ENCODE data around the gene IZUMO4. TPM values are rescaled to one million over a fixed set of nuclear protein-coding genes. Genes with fewer than 3 reads are reported as not detected.
"Not testable (repeated sequence)": the region's sequence is repeated elsewhere in the genome, so short reads cannot be mapped to it uniquely, and the experiment has no call there.

IZUMO4 gene
- total and polyA plus RNA-seq, 4 donors, result 7.2 to 20.3 (median 16.1) TPM

DNA sequence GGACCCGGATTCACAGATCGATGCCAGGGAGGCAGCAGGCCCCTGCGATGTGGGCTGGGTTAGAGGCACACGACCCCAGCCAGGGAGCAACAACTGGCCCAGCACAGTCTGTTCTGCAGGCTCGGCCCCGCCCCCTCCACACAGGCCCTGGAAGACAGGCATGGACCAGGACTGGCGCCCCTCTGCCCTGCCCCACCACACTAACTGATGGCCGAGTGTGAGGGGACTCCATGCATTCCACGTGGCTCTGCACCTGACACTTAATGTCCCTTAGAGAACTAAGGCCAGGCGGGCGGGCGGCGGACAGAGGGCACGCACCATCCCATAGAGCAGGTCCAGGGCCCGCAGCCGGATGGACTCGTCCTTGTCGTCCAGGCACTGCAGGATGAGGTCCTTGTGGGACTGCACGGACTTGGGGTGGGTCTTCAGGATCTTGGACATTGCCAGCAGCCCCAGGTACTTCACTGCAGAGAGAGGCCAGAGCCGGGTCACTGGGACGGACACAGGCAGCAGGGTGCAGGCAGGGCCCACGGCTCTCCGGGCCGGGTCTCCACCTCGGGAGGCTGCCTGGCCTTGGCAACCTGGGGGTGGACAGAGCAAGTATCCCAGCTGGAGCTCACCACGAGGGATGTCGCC is 24.8 kb downstream of the IZUMO4 start:
- no peaks in the 10 kb centered on the region for H3K4me1 ChIP-seq (ENCODE audit: control insufficient read depth, insufficient read depth, low read length)
- no peaks in the 10 kb centered on the region for H3K27me3 ChIP-seq (ENCODE audit: control insufficient read depth, insufficient read depth, low read length)
- H3K36me3 ChIP-seq (ENCODE audit: control insufficient read depth, insufficient read depth, low read length), result peaks cover 92% of the 10 kb centered on the region
- 95% methylated on average over 27 of the region's 27 CpGs for WGBS (ENCODE audit: insufficient coverage)
- H3K27ac ChIP-seq (ENCODE audit: low read depth, low read length), result no peak overlapping the region
- DNase-seq (ENCODE audit: low read depth in 4 of 6, low spot score in 6 of 6), result no peak
- no peaks in the 10 kb centered on the region for H3K9me3 ChIP-seq (ENCODE audit: control insufficient read depth, insufficient read depth, low read length)
- H3K4me3 ChIP-seq (ENCODE audit: low read depth, low read length), result no peak overlapping the region

DNA sequence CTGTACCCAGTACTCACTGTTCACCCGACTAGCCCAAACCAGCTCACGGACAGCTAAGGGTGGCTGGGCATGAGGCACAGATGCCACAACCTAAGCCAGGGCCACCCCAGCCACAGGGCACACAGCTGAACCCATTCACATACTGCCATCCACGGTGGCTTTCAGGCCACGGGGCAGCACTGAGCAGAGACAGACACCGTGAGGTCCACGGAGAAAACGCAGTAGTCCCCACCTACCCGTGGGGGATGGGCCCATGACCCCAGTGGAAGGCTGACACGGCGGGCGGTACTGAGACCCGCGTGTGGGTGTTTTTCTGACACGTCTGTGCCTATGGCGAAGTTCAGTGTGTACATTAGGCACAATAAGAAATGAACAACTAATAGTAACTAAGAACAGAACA is 25.5 kb downstream of the IZUMO4 start:
- peaks cover 92% of the 10 kb centered on the region for H3K36me3 ChIP-seq (ENCODE audit: control insufficient read depth, insufficient read depth, low read length)

DNA sequence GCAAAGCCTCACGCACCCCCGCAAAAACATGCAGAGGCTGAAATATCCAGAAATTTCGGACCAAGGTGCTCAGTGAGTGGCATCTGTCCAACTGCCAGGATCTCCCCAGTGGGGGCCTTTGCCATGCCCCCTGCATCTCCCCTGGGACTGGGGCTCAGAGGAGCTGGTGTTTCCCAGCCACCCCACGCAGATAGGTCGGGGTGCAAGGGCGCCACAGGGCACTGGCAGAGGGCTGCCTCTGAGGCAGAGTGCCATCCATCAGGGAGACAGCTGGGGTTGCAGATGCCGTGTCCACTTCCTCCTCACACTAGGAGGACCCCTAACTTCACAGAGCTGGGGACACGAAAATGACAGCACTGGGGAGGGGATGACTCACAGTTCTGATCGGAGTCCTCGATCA is 26.3 kb downstream of the IZUMO4 start:
- Histone ChIP-seq H3K27ac (ENCODE audit: low read depth, low read length) (no peak overlapping the region), H3K4me3 (ENCODE audit: low read depth, low read length) (no peak overlapping the region), H3K4me1 (ENCODE audit: control insufficient read depth, insufficient read depth, low read length) (no peaks in the 10 kb centered on the region), H3K9me3 (ENCODE audit: control insufficient read depth, insufficient read depth, low read length) (no peaks in the 10 kb centered on the region), H3K27me3 (ENCODE audit: control insufficient read depth, insufficient read depth, low read length) (no peaks in the 10 kb centered on the region), H3K36me3 (ENCODE audit: control insufficient read depth, insufficient read depth, low read length) (peaks cover 92% of the 10 kb centered on the region)
- 95% methylated on average over 10 of the region's 10 CpGs for WGBS (ENCODE audit: insufficient coverage)
- DNase-seq (ENCODE audit: low read depth in 4 of 6, low spot score in 6 of 6), result no peak

More for the DNA sequence above, 25.5 kb downstream of the IZUMO4 start:
- Histone ChIP-seq H3K4me1 (ENCODE audit: control insufficient read depth, insufficient read depth, low read length) (no peaks in the 10 kb centered on the region), H3K4me3 (ENCODE audit: low read depth, low read length) (no peak overlapping the region), H3K27me3 (ENCODE audit: control insufficient read depth, insufficient read depth, low read length) (no peaks in the 10 kb centered on the region), H3K27ac (ENCODE audit: low read depth, low read length) (no peak overlapping the region), H3K9me3 (ENCODE audit: control insufficient read depth, insufficient read depth, low read length) (no peaks in the 10 kb centered on the region)
- 93% methylated on average over 8 of the region's 15 CpGs for WGBS (ENCODE audit: insufficient coverage)
- DNase-seq (ENCODE audit: low read depth in 4 of 6, low spot score in 6 of 6), result no peak

DNA sequence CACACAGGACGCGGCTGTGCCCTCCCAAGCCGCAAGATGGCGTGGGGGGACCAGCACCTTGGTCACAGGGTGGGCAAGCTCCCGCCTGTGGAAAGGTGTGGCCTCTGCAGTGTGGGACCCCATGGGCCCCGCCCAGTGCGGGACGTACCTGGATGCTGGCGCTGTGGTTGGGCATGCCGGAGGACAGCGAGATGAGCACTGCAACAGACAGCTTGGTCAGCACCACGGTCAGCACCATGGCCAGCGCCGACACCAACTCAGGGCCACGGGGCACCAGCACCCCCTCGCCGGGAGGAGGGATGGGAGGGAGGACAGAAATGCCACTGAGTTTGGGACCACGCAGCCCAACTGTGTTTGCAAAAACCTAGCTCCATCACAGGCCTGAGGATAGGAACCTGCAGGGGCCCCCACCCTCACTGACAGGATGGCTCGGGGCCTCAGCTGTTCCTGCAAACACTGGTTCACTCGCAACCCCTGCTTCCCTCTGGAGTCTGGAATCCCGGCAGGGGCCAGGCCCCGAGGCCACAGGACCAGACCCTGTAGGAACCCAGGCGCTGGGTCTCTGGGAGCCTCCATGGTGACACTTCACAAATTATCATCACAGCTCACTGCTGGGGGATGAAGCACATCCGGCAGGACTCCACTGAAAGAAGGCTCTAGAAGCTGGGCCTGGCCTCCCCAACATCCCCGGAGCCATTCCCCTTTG is 27.1 kb downstream of the IZUMO4 start:
- no peak overlapping the region for H3K4me3 ChIP-seq (ENCODE audit: low read depth, low read length)
- H3K27me3 ChIP-seq (ENCODE audit: control insufficient read depth, insufficient read depth, low read length), result no peaks in the 10 kb centered on the region
- WGBS (ENCODE audit: insufficient coverage), result 86% methylated on average over 24 of the region's 25 CpGs
- no peak for DNase-seq (ENCODE audit: low read depth in 4 of 6, low spot score in 6 of 6)
- peaks cover 86% of the 10 kb centered on the region for H3K36me3 ChIP-seq (ENCODE audit: control insufficient read depth, insufficient read depth, low read length)
- H3K9me3 ChIP-seq (ENCODE audit: control insufficient read depth, insufficient read depth, low read length), result no peaks in the 10 kb centered on the region
- H3K4me1 ChIP-seq (ENCODE audit: control insufficient read depth, insufficient read depth, low read length), result no peaks in the 10 kb centered on the region
- no peak overlapping the region for H3K27ac ChIP-seq (ENCODE audit: low read depth, low read length)

DNA sequence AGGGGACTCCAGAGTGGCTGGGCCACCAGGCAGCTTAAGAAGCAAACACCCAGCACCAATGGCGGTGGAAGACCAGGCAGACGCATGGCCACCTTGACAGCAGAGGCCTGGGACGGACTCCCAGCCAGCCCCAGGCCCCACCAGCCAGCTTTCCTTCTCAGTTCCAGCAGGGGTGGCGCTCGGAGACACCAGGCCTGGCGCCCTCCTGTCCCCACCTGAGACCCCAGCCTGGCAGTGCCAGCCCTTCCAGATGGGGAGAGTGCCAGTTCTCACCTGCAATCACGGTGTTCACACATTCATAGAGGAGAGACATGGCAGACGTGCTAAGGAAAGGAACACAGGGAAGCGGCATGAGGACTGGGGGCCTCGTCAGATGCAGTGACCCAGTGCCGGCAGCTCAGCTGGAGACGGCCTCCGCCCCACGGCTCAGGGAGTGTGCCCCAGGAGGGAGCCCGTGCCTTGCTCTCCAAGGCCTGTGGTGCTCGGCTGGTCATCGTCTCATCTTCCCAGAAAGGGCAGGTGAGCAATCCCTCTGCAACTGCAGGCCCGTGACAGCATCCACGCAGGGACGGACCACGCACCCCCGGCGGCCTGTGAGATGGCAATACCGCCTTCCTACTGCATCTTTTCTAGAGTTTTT is 30.3 kb downstream of the IZUMO4 start:
- H3K9me3 ChIP-seq (ENCODE audit: control insufficient read depth, insufficient read depth, low read length), result no peaks in the 10 kb centered on the region
- H3K36me3 ChIP-seq (ENCODE audit: control insufficient read depth, insufficient read depth, low read length), result peaks cover 86% of the 10 kb centered on the region
- 96% methylated on average over 24 of the region's 24 CpGs for WGBS (ENCODE audit: insufficient coverage)
- DNase-seq (ENCODE audit: low read depth in 4 of 6, low spot score in 6 of 6), result no peak
- H3K4me1 ChIP-seq (ENCODE audit: control insufficient read depth, insufficient read depth, low read length), result no peaks in the 10 kb centered on the region
- no peak overlapping the region for H3K4me3 ChIP-seq (ENCODE audit: low read depth, low read length)
- no peaks in the 10 kb centered on the region for H3K27me3 ChIP-seq (ENCODE audit: control insufficient read depth, insufficient read depth, low read length)
- no peak overlapping the region for H3K27ac ChIP-seq (ENCODE audit: low read depth, low read length)

DNA sequence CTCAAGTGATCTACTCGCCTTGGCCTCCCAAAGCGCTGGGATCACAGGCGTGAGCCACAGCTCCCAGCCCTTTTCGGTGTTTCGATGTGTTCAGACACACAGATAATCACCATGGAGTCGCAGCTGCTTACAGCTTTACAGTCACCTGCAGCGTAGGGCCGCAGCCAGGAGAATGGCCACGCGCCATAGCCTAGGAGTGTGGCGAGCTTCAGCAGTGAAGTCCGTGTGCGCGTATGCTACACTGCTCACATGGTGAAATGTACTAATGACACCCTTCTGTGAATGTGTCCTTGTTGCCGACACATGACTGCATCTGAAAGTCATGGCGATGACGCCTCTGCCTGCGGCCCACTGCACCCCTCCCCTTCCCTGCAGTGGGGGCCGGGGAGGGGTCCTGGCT is 31.0 kb downstream of the IZUMO4 start:
- Histone ChIP-seq H3K4me3 (ENCODE audit: low read depth, low read length) (no peak overlapping the region), H3K9me3 (ENCODE audit: control insufficient read depth, insufficient read depth, low read length) (no peaks in the 10 kb centered on the region), H3K27ac (ENCODE audit: low read depth, low read length) (no peak overlapping the region), H3K27me3 (ENCODE audit: control insufficient read depth, insufficient read depth, low read length) (no peaks in the 10 kb centered on the region), H3K36me3 (ENCODE audit: control insufficient read depth, insufficient read depth, low read length) (peaks cover 86% of the 10 kb centered on the region), H3K4me1 (ENCODE audit: control insufficient read depth, insufficient read depth, low read length) (no peaks in the 10 kb centered on the region)
- peak in 2 of 6 donors; percentile 2 to 27 for DNase-seq (ENCODE audit: low read depth in 4 of 6, low spot score in 6 of 6)
- WGBS (ENCODE audit: insufficient coverage), result 75% methylated on average over 18 of the region's 19 CpGs

DNA sequence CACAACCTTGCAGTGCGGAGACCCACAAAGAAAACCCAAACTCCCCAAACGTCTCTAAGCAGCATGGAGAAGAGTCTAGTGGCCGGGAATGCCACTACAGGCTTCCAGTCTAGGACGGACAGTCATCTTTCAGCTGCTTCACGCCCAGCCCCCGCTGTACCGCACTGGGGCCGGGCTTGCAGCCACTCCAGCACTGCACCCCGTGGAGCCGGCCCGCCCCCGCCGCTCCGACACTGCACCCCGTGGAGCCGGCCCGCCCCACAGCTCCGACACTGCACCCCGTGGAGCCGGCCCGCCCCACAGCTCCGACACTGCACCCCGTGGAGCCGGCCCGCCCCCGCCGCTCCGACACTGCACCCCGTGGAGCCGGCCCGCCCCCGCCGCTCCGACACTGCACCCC is 31.5 kb downstream of the IZUMO4 start:
- not testable (repeated sequence) for H3K9me3 ChIP-seq (ENCODE audit: control insufficient read depth, insufficient read depth, low read length); H3K4me1 ChIP-seq (ENCODE audit: control insufficient read depth, insufficient read depth, low read length); H3K27me3 ChIP-seq (ENCODE audit: control insufficient read depth, insufficient read depth, low read length); H3K4me3 ChIP-seq (ENCODE audit: low read depth, low read length); DNase-seq (ENCODE audit: low read depth in 4 of 6, low spot score in 6 of 6); H3K27ac ChIP-seq (ENCODE audit: low read depth, low read length)
- H3K36me3 ChIP-seq (ENCODE audit: control insufficient read depth, insufficient read depth, low read length), result peaks cover 86% of the 10 kb centered on the region
- WGBS (ENCODE audit: insufficient coverage), result 83% methylated on average over 19 of the region's 34 CpGs

DNA sequence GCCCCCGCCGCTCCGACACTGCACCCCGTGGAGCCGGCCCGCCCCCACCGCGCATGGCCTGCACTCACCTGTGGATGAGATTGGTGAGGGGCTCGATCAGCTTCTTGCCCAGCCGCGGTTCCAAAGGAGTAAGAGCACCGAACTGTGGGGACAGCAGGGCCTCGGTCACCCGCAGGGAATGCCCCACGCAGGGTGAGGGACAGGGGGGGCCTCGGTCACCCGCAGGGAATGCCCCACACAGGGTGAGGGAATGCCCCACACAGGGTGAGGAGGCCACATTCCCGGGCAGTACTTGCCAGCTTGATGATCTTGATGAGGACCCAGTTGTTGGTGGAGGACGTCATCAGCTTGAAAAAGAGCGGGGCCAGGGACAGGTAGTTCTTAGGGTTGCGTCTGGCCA is 32.3 kb downstream of the IZUMO4 start:
- no peaks in the 10 kb centered on the region for H3K9me3 ChIP-seq (ENCODE audit: control insufficient read depth, insufficient read depth, low read length)
- 97% methylated on average over 15 of the region's 21 CpGs for WGBS (ENCODE audit: insufficient coverage)
- no peaks in the 10 kb centered on the region for H3K27me3 ChIP-seq (ENCODE audit: control insufficient read depth, insufficient read depth, low read length)
- no peaks in the 10 kb centered on the region for H3K4me1 ChIP-seq (ENCODE audit: control insufficient read depth, insufficient read depth, low read length)
- peaks cover 79% of the 10 kb centered on the region for H3K36me3 ChIP-seq (ENCODE audit: control insufficient read depth, insufficient read depth, low read length)
- no peak overlapping the region for H3K27ac ChIP-seq (ENCODE audit: low read depth, low read length)
- DNase-seq (ENCODE audit: low read depth in 4 of 6, low spot score in 6 of 6), result no peak
- H3K4me3 ChIP-seq (ENCODE audit: low read depth, low read length), result no peak overlapping the region

DNA sequence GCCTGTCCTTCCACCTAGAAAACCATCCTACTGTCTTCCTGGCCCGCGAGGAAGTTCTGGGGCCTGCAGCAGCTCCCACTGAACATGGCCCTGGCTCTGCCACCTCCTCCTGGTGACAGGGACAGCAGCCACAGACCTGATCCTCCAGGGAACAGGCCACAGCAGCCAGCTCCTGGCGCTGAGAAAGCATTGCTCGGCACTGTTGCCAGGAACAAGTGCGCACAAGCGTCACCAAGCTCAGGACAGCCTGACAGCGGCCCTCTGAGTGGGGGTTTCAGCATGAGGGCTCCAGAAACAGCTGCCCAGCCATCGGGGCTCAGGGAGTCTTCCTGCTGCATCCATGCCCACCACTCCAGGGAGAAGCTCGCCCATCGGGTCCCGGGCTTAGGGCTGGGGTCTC is 32.8 kb downstream of the IZUMO4 start:
- 93% methylated on average over 11 of the region's 11 CpGs for WGBS (ENCODE audit: insufficient coverage)
- no peak for DNase-seq (ENCODE audit: low read depth in 4 of 6, low spot score in 6 of 6)
- Histone ChIP-seq H3K9me3 (ENCODE audit: control insufficient read depth, insufficient read depth, low read length) (no peaks in the 10 kb centered on the region), H3K36me3 (ENCODE audit: control insufficient read depth, insufficient read depth, low read length) (peaks cover 76% of the 10 kb centered on the region), H3K27ac (ENCODE audit: low read depth, low read length) (no peak overlapping the region), H3K27me3 (ENCODE audit: control insufficient read depth, insufficient read depth, low read length) (no peaks in the 10 kb centered on the region), H3K4me1 (ENCODE audit: control insufficient read depth, insufficient read depth, low read length) (no peaks in the 10 kb centered on the region), H3K4me3 (ENCODE audit: low read depth, low read length) (no peak overlapping the region)

All from spinal cord (tissue), 10 donors.